Natural killer cell (primary cell): ENCODE measurements around the gene SLC6A13. TPM values are rescaled to one million over a fixed set of nuclear protein-coding genes. Genes with fewer than 3 reads are reported as not detected.

ENCODE experiments used
- ATAC-seq, 3 donors: fragments of 150-1000 bp in 2 of 3; fragments of 200-7000 bp in 1 of 3; cut with Tn5 transposase; 1 replicate in 1 of 3; 2 replicates in 2 of 3; pipeline ENCODE4 v1.10.0; 2021; ENCODE audit warnings: mild to moderate bottlenecking in 2 of 3, moderate library complexity in 2 of 3
- DNase-seq, 2 donors: peaks; one replicate each; pipeline versions ENCODE4 v3.0.0 to v3.0.0-alpha.2; 2013 to 2021; ENCODE audit warnings: mixed read lengths in 1 of 2
- H3K27ac ChIP-seq: one replicate; pipeline ENCODE4 v1.5.1; 2013; ENCODE audit warnings: mild to moderate bottlenecking, low read length
- H3K27me3 ChIP-seq: one replicate; pipeline ENCODE4 v1.6.1; 2013; ENCODE audit warnings: low read length; ENCODE audit not compliant: control insufficient read depth, insufficient read depth
- H3K36me3 ChIP-seq: one replicate; pipeline ENCODE4 v1.6.1; 2013; ENCODE audit warnings: low read length; ENCODE audit not compliant: control insufficient read depth, insufficient read depth
- H3K4me1 ChIP-seq: one replicate; pipeline ENCODE4 v1.6.1; 2013; ENCODE audit warnings: low read length; ENCODE audit not compliant: control insufficient read depth, insufficient read depth
- H3K4me3 ChIP-seq: one replicate; pipeline ENCODE4 v1.5.1; 2013; ENCODE audit warnings: low read length
- H3K9me3 ChIP-seq: one replicate; pipeline ENCODE4 v1.6.1; 2013; ENCODE audit warnings: low read length; ENCODE audit not compliant: control insufficient read depth, insufficient read depth
- H3K27ac Mint-ChIP-seq, 2 donors: one replicate each; pipeline ENCODE4 v1.8.0; 2022; ENCODE audit warnings: mild to moderate bottlenecking in 2 of 2, mixed read lengths in 2 of 2, moderate library complexity in 1 of 2
- H3K27me3 Mint-ChIP-seq, 2 donors: one replicate each; pipeline ENCODE4 v1.8.0; 2022; ENCODE audit warnings: low read depth in 2 of 2, mixed read lengths in 2 of 2
- H3K36me3 Mint-ChIP-seq: one replicate; pipeline ENCODE4 v1.8.0; 2022; ENCODE audit warnings: mixed read lengths
- H3K4me1 Mint-ChIP-seq, 2 donors: one replicate each; pipeline ENCODE4 v1.8.0; 2022; ENCODE audit warnings: mixed read lengths in 2 of 2
- H3K4me3 Mint-ChIP-seq: one replicate; pipeline ENCODE4 v1.8.0; 2022; ENCODE audit warnings: mild to moderate bottlenecking, moderate library complexity, mixed read lengths
- H3K9me3 Mint-ChIP-seq, 2 donors: one replicate each; pipeline ENCODE4 v1.8.0; 2022; ENCODE audit warnings: mixed read lengths in 2 of 2
- WGBS: methylation state at CpG from one replicate; pipeline ENCODE4 v1.1.7; 2013; ENCODE audit warnings: missing lambda C conversion rate; ENCODE audit not compliant: insufficient coverage; 5-methylcytosine and 5-hydroxymethylcytosine counted together
- intact Hi-C: fragments of 100-400 bp; cut with micrococcal nuclease; formaldehyde crosslinking; loops from one replicate; pipeline ENCODE4 v1.14.2; 2022
- total RNA-seq, 4 donors: library from RNA; stranded (reverse); fragments of 120-200 nt in 1 of 4; gene quantifications; one replicate each; pipeline versions ENCODE4 v1.2.3 to v1.2.4, GENCODE V29; 2013 to 2022
- TF ChIP-seq, protein P1 (sequence below): fragments of 200-600 bp; IDR thresholded peaks from one replicate; pipeline ENCODE4 v1.8.0; 2022; ENCODE audit warnings: antibody characterized with exemption

The SLC6A13 gene
- total RNA-seq, 3 donors from 2014 or later (not counting 1 experiment from before 2014, with no cell fraction given) = 0.79 to 2.2 TPM; not detected in 1

DNA sequence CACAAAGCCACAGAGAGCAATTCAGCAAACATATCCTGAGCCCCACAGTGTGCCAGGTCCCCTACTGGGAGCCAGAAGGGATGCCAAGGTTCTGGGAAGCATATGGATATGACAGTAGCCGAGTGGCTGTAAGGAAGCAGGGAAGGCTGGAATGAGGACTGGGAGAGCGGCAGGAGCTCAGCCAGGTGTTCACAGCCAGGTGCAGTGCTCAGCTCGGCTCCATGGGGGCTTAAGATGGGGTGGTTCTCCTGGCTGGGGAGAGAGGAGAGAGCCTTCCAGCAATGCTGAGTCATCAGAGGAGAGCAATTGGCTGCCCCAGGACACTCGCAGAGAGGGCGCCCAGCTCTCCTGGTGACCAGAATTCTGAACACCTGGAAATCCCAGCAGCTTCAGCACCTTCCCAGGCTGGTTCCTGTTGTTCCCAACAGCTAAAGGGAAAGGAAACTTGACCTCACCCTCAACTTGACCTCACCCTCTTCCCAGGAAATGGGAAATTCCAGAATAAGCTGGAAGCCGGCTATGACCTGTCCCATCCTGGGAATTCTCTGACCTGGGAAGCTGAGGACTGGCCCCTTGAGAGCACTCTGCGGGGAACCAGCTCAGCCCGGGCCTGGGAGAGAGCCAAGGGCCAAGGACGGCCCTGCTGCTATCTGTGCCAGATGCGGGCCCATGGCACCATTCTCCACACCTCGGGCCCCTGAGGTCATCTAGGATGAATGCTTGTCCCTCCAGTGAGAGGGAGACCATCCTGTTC is 83.3 kb downstream of the SLC6A13 start:
- no peak overlapping the region for H3K4me3 Mint-ChIP-seq
- no peak for ATAC-seq
- peaks cover 11 to 34% of the 10 kb centered on the region in 2 donors for H3K4me1 Mint-ChIP-seq
- H3K27me3 Mint-ChIP-seq = peaks cover 10 to 12% of the 10 kb centered on the region in 2 donors
- Histone ChIP-seq H3K36me3 (no peaks in the 10 kb centered on the region), H3K27me3 (no peaks in the 10 kb centered on the region), H3K27ac (no peak overlapping the region), H3K4me1 (peaks cover 25% of the 10 kb centered on the region), H3K4me3 (no peak overlapping the region), H3K9me3 (no peaks in the 10 kb centered on the region)
- TF ChIP-seq, protein P1, sequence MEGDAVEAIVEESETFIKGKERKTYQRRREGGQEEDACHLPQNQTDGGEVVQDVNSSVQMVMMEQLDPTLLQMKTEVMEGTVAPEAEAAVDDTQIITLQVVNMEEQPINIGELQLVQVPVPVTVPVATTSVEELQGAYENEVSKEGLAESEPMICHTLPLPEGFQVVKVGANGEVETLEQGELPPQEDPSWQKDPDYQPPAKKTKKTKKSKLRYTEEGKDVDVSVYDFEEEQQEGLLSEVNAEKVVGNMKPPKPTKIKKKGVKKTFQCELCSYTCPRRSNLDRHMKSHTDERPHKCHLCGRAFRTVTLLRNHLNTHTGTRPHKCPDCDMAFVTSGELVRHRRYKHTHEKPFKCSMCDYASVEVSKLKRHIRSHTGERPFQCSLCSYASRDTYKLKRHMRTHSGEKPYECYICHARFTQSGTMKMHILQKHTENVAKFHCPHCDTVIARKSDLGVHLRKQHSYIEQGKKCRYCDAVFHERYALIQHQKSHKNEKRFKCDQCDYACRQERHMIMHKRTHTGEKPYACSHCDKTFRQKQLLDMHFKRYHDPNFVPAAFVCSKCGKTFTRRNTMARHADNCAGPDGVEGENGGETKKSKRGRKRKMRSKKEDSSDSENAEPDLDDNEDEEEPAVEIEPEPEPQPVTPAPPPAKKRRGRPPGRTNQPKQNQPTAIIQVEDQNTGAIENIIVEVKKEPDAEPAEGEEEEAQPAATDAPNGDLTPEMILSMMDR = no peak
- peak overlapping the region in 1 of 2 donors; percentile 84 for H3K27ac Mint-ChIP-seq
- no peaks in the 10 kb centered on the region for H3K36me3 Mint-ChIP-seq
- 94% methylated on average over 11 of the region's 11 CpGs for WGBS
- no peak for DNase-seq
- intact Hi-C loops = no loop called here
- H3K9me3 Mint-ChIP-seq = no peaks in the 10 kb centered on the region

- Mint-ChIP-seq H3K4me3 (no peak overlapping the region), H3K36me3 (no peaks in the 10 kb centered on the region), H3K27ac (peak overlapping the region in 1 of 2 donors; percentile 50), H3K9me3 (no peaks in the 10 kb centered on the region), H3K4me1 (peaks cover 11 to 34% of the 10 kb centered on the region in 2 donors), H3K27me3 (peaks cover 8 to 11% of the 10 kb centered on the region in 2 donors)
- TF ChIP-seq, protein P1 = no peak
- Histone ChIP-seq H3K4me3 (no peak overlapping the region), H3K36me3 (no peaks in the 10 kb centered on the region), H3K27ac (no peak overlapping the region), H3K4me1 (peaks cover 25% of the 10 kb centered on the region), H3K27me3 (no peaks in the 10 kb centered on the region), H3K9me3 (no peaks in the 10 kb centered on the region)
- DNase-seq = no peak
- intact Hi-C loops = no loop called here
- no peak for ATAC-seq
- 82% methylated on average over 3 of the region's 3 CpGs for WGBS
Measured at GRCh38 chr12:178829-179109, 83.9 kb downstream of the SLC6A13 start.

- intact Hi-C loops = no loop called here
- TF ChIP-seq, protein P1 = no peak
- no peaks in the 10 kb centered on the region for H3K9me3 ChIP-seq
- Mint-ChIP-seq H3K4me3 (no peak overlapping the region), H3K36me3 (no peaks in the 10 kb centered on the region), H3K27me3 (peaks cover 2 to 6% of the 10 kb centered on the region in 2 donors), H3K9me3 (no peaks in the 10 kb centered on the region), H3K27ac (peak overlapping the region in 1 of 2 donors; percentile 50), H3K4me1 (peaks cover 11 to 34% of the 10 kb centered on the region in 2 donors)
- peaks cover 25% of the 10 kb centered on the region for H3K4me1 ChIP-seq
- ATAC-seq = no peak
- H3K27ac ChIP-seq = no peak overlapping the region
- H3K4me3 ChIP-seq = no peak overlapping the region
- WGBS = 91% methylated on average over 19 of the region's 20 CpGs
- H3K27me3 ChIP-seq = no peaks in the 10 kb centered on the region
- H3K36me3 ChIP-seq = no peaks in the 10 kb centered on the region
- DNase-seq = no peak
Measured at GRCh38 chr12:177980-178828, 84.4 kb downstream of the SLC6A13 start.
